ENCODE results near the gene SSR1. TPM values are rescaled to one million over a fixed set of nuclear protein-coding genes. Genes with fewer than 3 reads are reported as not detected.

SSR1 gene
- total and polyA plus RNA-seq, 9 of the 15 experiments (the other 6 are each of a cell fraction or from before 2014, with no cell fraction given), result 87.7 to 220 (median 144) TPM

GRCh38 chr6:7264041-7264440 lies 49.0 kb downstream of the SSR1 start:
- ChIA-PET POLR2A (interaction anchor here (0.6 kb wide), 1 partner anchor 12 kb away, joined by 3 read pairs; no protein-coding TSS in a partner anchor), CTCF (ENCODE audit: low intra/inter-chr PET ratio) (no interaction called here)
- H3K36me3 ChIP-seq (ENCODE audit: control insufficient read depth, insufficient read depth, low read length), result no peaks in the 10 kb centered on the region
- WGBS (ENCODE audit: insufficient coverage, low coverage, missing lambda C conversion rate), result 51% methylated on average over 15 of the region's 15 CpGs
- no peak overlapping the region for H3K4me3 ChIP-seq
- no peak overlapping the region for H3K9ac ChIP-seq (ENCODE audit: insufficient read depth in 1 of 2, low read depth in 2 of 2, low read length in 2 of 2)
- peaks cover 24 to 33% of the 10 kb centered on the region in 2 experiments; a peak in 4 of 5 replicates for H3K27me3 ChIP-seq (ENCODE audit: control insufficient read depth in 2 of 2, insufficient read depth in 2 of 2, low read length in 2 of 2)
- H3K9me3 ChIP-seq (replicated peaks; ENCODE audit: control insufficient read depth, insufficient read depth, low read depth, low read length), result no peaks in the 10 kb centered on the region; the same call in 1 of the 2 replicates
- peaks cover 12 to 33% of the 10 kb centered on the region in 2 experiments for H3K4me1 ChIP-seq (replicated peaks in 1 of 2; ENCODE audit: control insufficient read depth in 2 of 2, insufficient read depth in 2 of 2, low read length in 2 of 2)
- in situ Hi-C loops (cut with MboI) (no loop called here), intact Hi-C loops (cut with micrococcal nuclease) (no loop called here)
- no peak overlapping the region for H2AFZ ChIP-seq (ENCODE audit: low read depth, low read length)
- no peak for DNase-seq (ENCODE audit: extremely low read depth in 1 of 4, low spot score in 3 of 4)
- no peaks in the 10 kb centered on the region for H4K20me1 ChIP-seq (replicated peaks; ENCODE audit: control insufficient read depth, insufficient read depth, low read length)
- no peaks in the 10 kb centered on the region for H3K9me1 ChIP-seq (ENCODE audit: control insufficient read depth, insufficient read depth, low read length)
- no peak for ATAC-seq
- no peak overlapping the region for H3K27ac ChIP-seq (ENCODE audit: extremely low read depth, low read depth, low read length)
- H3K4me2 ChIP-seq (ENCODE audit: insufficient read depth, low read length), result no peak overlapping the region
- H3K79me2 ChIP-seq (ENCODE audit: control insufficient read depth, insufficient read depth, low read length), result no peaks in the 10 kb centered on the region
- BruUV-seq (replicated peaks), result no TSS peak
- FAIRE-seq, result no peak
- TF ChIP-seq RCOR1 (IDR thresholded peaks at IDR 0.05; ENCODE audit: borderline replicate concordance in 1 of 2, low read depth in 2 of 2, low read length in 2 of 2) (no peak), TRIM28 (IDR thresholded peaks at IDR 0.05) (no peak), CEBPZ (IDR thresholded peaks at IDR 0.05; ENCODE audit: borderline replicate concordance, low read depth, low read length) (no peak), ZFP91 (CRISPR knock-in tag; IDR thresholded peaks at IDR 0.05) (no peak), MXI1 (IDR thresholded peaks at IDR 0.05; ENCODE audit: low read depth, low read length) (no peak), ZNF77 (CRISPR knock-in tag; IDR thresholded peaks at IDR 0.05) (no peak), CREBBP (IDR thresholded peaks at IDR 0.05; ENCODE audit: low read depth, low read length) (no peak), SAFB (IDR thresholded peaks at IDR 0.05; ENCODE audit: borderline replicate concordance, low read depth, low read length) (no peak), SRSF9 (IDR thresholded peaks at IDR 0.05; ENCODE audit: borderline replicate concordance, low read depth, low read length) (no peak)
